Stimulated activated CD8-positive, alpha-beta memory T cell treated with anti-CD3 and anti-CD28 coated beads, Interleukin-15, amount 100 ng/mL, for 4 hours (primary cell): ENCODE data around the gene NCDN.
A peak's percentile ranks its signal among the peaks of the same experiment; 100 is the strongest.

Experiments used
- DNase-seq, 2 donors: peaks; one replicate each; pipeline ENCODE4 v3.0.0-alpha.2; 2020; ENCODE audit warnings: low read depth in 2 of 2

NCDN gene

GRCh38 chr1:35555212-35555584, 2.4 kb upstream of the NCDN start:
- DNase-seq: no peak

GRCh38 chr1:35555601-35556477, 1.8 kb upstream of the NCDN start:
- DNase-seq: no peak

- DNase-seq: no peak
These were observed 998 bp upstream of the NCDN start for GRCh38 chr1:35556484-35557117.

- no peak for DNase-seq
These were observed 435 bp upstream of the NCDN start, which contains the start of gene KIAA0319L for GRCh38 chr1:35557118-35557610. Gene KIAA0319L (minus strand): TSS chr1:35557403. CDS start chr1:35554491, 2,912 bp downstream.

GRCh38 chr1:35558374-35559316, 1.0 kb downstream of the NCDN start:
- no peak for DNase-seq

- DNase-seq: no peak
These were observed 1.8 kb downstream of the NCDN start for GRCh38 chr1:35559317-35559944.

- DNase-seq: no peak
These were observed 2.9 kb downstream of the NCDN start for GRCh38 chr1:35560256-35561225.

- DNase-seq: no peak
These were observed 3.8 kb downstream of the NCDN start for GRCh38 chr1:35561297-35561971.

- DNase-seq: no peak
These were observed 4.5 kb downstream of the NCDN start for GRCh38 chr1:35561972-35562680.

- no peak for DNase-seq
These were observed 5.6 kb downstream of the NCDN start for GRCh38 chr1:35563166-35563565.

- peak in 1 of 2 donors; percentile 62 for DNase-seq
These were observed 6.7 kb downstream of the NCDN start for GRCh38 chr1:35564037-35564883.

GRCh38 chr1:35564884-35565741, 7.5 kb downstream of the NCDN start:
- DNase-seq: no peak

- DNase-seq: no peak
These were observed 8.1 kb downstream of the NCDN start for GRCh38 chr1:35565742-35566133.

GRCh38 chr1:35567947-35568558, 10.5 kb downstream of the NCDN start:
- DNase-seq: no peak

- no peak for DNase-seq
These were observed 11.4 kb downstream of the NCDN start for GRCh38 chr1:35568975-35569395.

- DNase-seq: no peak
These were observed 12.3 kb downstream of the NCDN start for GRCh38 chr1:35569936-35570335.
